ENCODE measurements around the gene SPTBN2.

GRCh38 chr11:66638177-66639065 lies 90.6 kb downstream of the SPTBN2 start, which contains the start of gene RBM4:
- TF ChIP-seq TCF4 (CRISPR knock-in tag; IDR thresholded peaks at IDR 0.05; ENCODE audit: borderline replicate concordance) (no peak), BACH2 (CRISPR knock-in tag; IDR thresholded peaks at IDR 0.05; ENCODE audit: borderline replicate concordance) (no peak), OSR1 (CRISPR knock-in tag; IDR thresholded peaks at IDR 0.05) (no peak), PATZ1 (CRISPR knock-in tag; IDR thresholded peaks at IDR 0.05; ENCODE audit: borderline replicate concordance) (0 out of 2 replicates have a peak, but pooled peaks have one; percentile 39)
